GM23338 (cell line): ENCODE data around the gene CD44. TPM values are rescaled to one million over a fixed set of nuclear protein-coding genes. Genes with fewer than 3 reads are reported as not detected.

Experiments used
- CREB1 ChIP-seq: fragments of 250-450 bp; sonication (Bioruptor Pico); IDR thresholded peaks from 2 replicates; pipeline ENCODE4 v1.5.0; 2020; ENCODE audit warnings: low read depth, mild to moderate bottlenecking, moderate library complexity
- EZH2 ChIP-seq: fragments of 200-600 bp; sonication (generic); IDR thresholded peaks from one replicate; pipeline ENCODE4 v1.8.0; 2017; ENCODE audit warnings: antibody characterized with exemption, mild to moderate bottlenecking, low read depth; ENCODE audit not compliant: unreplicated experiment
- EZH2phosphoT487 ChIP-seq: fragments of 200-600 bp; sonication (generic); IDR thresholded peaks from one replicate; pipeline ENCODE4 v1.8.1; 2018; ENCODE audit warnings: antibody characterized with exemption; ENCODE audit not compliant: unreplicated experiment
- NANOG ChIP-seq: IDR thresholded peaks from 2 replicates; pipeline ENCODE4 v1.6.1; 2016; ENCODE audit warnings: antibody characterized with exemption, borderline replicate concordance
- POLR2AphosphoS5 ChIP-seq: IDR thresholded peaks from 2 replicates; pipeline ENCODE4 v1.6.1; 2016; ENCODE audit warnings: antibody characterized with exemption, low read depth
- STAT1 ChIP-seq: IDR thresholded peaks from one replicate; pipeline ENCODE4 v1.6.1; 2016; ENCODE audit warnings: antibody characterized with exemption; ENCODE audit not compliant: unreplicated experiment
- ZNF114 ChIP-seq: fragments of 250-450 bp; sonication (Bioruptor Pico); IDR thresholded peaks from 2 replicates; pipeline ENCODE4 v1.5.0; 2020; ENCODE audit warnings: mild to moderate bottlenecking, moderate library complexity
- ZNF331 ChIP-seq: fragments of 250-450 bp; sonication (Bioruptor Pico); IDR thresholded peaks from 2 replicates; pipeline ENCODE4 v1.5.0; 2020; ENCODE audit warnings: low read depth, mild to moderate bottlenecking, moderate library complexity
- polyA plus RNA-seq: library from polyadenylated mRNA; unstranded; fragments of >200 nt; fragmentation: Nextera tagmentation; extraction: Ambion mirVana; gene quantifications from 2 replicates; pipeline ENCODE4 v1.2.1, GENCODE V29; 2016
- total RNA-seq: library from RNA; depleted of rRNA; stranded (reverse); fragments of >200 nt; shearing (Covaris generic); gene quantifications from 2 replicates; pipeline ENCODE4 v1.2.3, GENCODE V29; 2014
- TF ChIP-seq, protein P1 (sequence below): fragments of 250-450 bp; sonication (Bioruptor Pico); IDR thresholded peaks from 2 replicates; pipeline ENCODE4 v1.5.0; 2020; ENCODE audit warnings: mild to moderate bottlenecking, moderate library complexity
- TF ChIP-seq, protein P2 (sequence below): IDR thresholded peaks from 2 replicates; pipeline ENCODE4 v1.6.1; 2016; ENCODE audit warnings: antibody characterized with exemption

CD44 gene
- total and polyA plus RNA-seq, 2 experiments from 2014 or later, result 4.0 to 10.1 TPM

GRCh38 chr11:35210876-35211546 is 72.0 kb downstream of the CD44 start (continued):
- TF ChIP-seq, protein P1, sequence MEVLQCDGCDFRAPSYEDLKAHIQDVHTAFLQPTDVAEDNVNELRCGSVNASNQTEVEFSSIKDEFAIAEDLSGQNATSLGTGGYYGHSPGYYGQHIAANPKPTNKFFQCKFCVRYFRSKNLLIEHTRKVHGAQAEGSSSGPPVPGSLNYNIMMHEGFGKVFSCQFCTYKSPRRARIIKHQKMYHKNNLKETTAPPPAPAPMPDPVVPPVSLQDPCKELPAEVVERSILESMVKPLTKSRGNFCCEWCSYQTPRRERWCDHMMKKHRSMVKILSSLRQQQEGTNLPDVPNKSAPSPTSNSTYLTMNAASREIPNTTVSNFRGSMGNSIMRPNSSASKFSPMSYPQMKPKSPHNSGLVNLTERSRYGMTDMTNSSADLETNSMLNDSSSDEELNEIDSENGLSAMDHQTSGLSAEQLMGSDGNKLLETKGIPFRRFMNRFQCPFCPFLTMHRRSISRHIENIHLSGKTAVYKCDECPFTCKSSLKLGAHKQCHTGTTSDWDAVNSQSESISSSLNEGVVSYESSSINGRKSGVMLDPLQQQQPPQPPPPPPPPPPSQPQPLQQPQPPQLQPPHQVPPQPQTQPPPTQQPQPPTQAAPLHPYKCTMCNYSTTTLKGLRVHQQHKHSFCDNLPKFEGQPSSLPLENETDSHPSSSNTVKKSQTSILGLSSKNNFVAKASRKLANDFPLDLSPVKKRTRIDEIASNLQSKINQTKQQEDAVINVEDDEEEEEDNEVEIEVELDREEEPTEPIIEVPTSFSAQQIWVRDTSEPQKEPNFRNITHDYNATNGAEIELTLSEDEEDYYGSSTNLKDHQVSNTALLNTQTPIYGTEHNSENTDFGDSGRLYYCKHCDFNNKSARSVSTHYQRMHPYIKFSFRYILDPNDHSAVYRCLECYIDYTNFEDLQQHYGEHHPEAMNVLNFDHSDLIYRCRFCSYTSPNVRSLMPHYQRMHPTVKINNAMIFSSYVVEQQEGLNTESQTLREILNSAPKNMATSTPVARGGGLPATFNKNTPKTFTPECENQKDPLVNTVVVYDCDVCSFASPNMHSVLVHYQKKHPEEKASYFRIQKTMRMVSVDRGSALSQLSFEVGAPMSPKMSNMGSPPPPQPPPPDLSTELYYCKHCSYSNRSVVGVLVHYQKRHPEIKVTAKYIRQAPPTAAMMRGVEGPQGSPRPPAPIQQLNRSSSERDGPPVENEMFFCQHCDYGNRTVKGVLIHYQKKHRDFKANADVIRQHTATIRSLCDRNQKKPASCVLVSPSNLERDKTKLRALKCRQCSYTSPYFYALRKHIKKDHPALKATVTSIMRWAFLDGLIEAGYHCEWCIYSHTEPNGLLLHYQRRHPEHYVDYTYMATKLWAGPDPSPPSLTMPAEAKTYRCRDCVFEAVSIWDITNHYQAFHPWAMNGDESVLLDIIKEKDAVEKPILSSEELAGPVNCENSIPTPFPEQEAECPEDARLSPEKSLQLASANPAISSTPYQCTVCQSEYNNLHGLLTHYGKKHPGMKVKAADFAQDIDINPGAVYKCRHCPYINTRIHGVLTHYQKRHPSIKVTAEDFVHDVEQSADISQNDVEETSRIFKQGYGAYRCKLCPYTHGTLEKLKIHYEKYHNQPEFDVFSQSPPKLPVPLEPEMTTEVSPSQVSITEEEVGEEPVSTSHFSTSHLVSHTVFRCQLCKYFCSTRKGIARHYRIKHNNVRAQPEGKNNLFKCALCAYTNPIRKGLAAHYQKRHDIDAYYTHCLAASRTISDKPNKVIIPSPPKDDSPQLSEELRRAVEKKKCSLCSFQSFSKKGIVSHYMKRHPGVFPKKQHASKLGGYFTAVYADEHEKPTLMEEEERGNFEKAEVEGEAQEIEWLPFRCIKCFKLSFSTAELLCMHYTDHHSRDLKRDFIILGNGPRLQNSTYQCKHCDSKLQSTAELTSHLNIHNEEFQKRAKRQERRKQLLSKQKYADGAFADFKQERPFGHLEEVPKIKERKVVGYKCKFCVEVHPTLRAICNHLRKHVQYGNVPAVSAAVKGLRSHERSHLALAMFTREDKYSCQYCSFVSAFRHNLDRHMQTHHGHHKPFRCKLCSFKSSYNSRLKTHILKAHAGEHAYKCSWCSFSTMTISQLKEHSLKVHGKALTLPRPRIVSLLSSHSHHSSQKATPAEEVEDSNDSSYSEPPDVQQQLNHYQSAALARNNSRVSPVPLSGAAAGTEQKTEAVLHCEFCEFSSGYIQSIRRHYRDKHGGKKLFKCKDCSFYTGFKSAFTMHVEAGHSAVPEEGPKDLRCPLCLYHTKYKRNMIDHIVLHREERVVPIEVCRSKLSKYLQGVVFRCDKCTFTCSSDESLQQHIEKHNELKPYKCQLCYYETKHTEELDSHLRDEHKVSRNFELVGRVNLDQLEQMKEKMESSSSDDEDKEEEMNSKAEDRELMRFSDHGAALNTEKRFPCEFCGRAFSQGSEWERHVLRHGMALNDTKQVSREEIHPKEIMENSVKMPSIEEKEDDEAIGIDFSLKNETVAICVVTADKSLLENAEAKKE, result no peak
- TF ChIP-seq EZH2, result no peak
- no peak for TF ChIP-seq ZNF114
- no peak for TF ChIP-seq STAT1
- TF ChIP-seq EZH2phosphoT487, result no peak
- TF ChIP-seq POLR2AphosphoS5, result no peak
- no peak for TF ChIP-seq ZNF331
- TF ChIP-seq, protein P2, sequence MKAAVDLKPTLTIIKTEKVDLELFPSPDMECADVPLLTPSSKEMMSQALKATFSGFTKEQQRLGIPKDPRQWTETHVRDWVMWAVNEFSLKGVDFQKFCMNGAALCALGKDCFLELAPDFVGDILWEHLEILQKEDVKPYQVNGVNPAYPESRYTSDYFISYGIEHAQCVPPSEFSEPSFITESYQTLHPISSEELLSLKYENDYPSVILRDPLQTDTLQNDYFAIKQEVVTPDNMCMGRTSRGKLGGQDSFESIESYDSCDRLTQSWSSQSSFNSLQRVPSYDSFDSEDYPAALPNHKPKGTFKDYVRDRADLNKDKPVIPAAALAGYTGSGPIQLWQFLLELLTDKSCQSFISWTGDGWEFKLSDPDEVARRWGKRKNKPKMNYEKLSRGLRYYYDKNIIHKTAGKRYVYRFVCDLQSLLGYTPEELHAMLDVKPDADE, result no peak
- TF ChIP-seq NANOG, result no peak
- no peak for TF ChIP-seq CREB1 (CRISPR knock-in tag)
